Brain microvascular endothelial cell (primary cell): ENCODE results near the gene CHAF1A.

Source experiments
- DNase-seq: peaks from one replicate; pipeline ENCODE4 v3.0.0-alpha.2; 2020
- H3K27ac ChIP-seq: fragments of 250-450 bp; sonication (Bioruptor Pico); 2 replicates; pipeline ENCODE4 v1.5.1; 2020; ENCODE audit warnings: mild to moderate bottlenecking, moderate library complexity
- H3K27me3 ChIP-seq: fragments of 250-450 bp; sonication (Bioruptor Pico); replicated peaks from 2 replicates; pipeline ENCODE4 v1.5.1; 2020; ENCODE audit warnings: mild to moderate bottlenecking
- H3K36me3 ChIP-seq: fragments of 250-450 bp; sonication (Bioruptor Pico); replicated peaks from 2 replicates; pipeline ENCODE4 v1.5.1; 2020; ENCODE audit warnings: mild to moderate bottlenecking
- H3K4me3 ChIP-seq: 2 replicates; pipeline ENCODE4 v1.5.1; 2011; ENCODE audit warnings: low read depth, mild to moderate bottlenecking, control low read depth, low read length, moderate library complexity
- in situ Hi-C: cut with HindIII; loops from 2 replicates; pipeline ENCODE4 v1.10.0; 2017; ENCODE audit warnings: low sequenced_read_pairs, low pct_ligation_motif_present
- TF ChIP-seq, protein P1 (sequence below): IDR thresholded peaks from 2 replicates; pipeline ENCODE4 v1.5.1; 2011; ENCODE audit warnings: low read depth, mild to moderate bottlenecking, moderate library complexity, low read length, control low read depth, inconsistent platforms; ENCODE audit errors: missing control alignments

Gene CHAF1A

DNA sequence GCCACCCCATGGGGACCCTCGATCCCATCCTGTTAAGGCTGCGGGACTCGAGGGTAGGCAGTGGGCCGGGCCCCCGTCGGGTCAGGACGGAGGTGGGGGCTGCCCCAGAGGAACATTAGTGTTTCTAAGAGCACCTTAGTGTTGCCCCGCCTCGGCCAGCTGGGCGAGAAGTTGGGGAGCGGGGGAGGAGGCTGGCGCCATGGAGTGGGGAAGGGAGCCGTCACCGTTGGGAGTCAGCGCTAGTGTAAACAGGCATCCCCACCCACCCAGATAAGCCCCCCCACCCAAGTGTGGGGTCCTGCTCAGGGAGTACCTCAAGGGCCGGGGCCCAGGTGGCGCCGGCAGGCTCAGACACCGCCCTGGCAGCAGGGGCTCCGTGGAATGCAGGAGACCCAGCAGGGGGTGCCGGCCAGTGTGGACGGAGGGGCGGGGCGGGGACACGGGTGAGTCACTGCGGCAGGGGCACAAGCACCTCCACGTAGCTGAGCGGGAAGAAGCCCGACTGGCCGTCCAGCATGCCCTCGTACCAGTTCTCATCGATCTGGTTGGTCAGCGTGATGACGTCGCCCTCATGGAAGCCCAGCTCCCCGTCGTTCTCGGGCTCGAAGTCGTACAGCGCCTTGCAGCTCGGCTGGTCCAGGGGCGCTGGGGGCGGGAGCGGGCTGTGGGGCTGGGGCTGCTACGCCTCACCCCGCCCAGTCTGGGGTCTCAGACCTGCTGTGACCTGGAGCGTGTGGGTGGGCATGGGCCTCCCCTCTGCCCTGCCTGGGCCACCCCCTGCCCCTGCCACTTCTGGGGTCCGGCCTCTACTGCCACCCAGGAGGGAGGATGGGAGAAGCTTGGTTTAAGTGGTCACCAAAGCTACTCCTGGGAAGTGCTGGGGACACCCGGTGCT is 41.0 kb upstream of the CHAF1A start:
- DNase-seq, result peak; percentile 12
- Histone ChIP-seq H3K36me3 (peaks cover 64% of the 10 kb centered on the region), H3K4me3 (no peak overlapping the region), H3K27ac (no peak overlapping the region), H3K27me3 (no peaks in the 10 kb centered on the region)
- TF ChIP-seq, protein P1, sequence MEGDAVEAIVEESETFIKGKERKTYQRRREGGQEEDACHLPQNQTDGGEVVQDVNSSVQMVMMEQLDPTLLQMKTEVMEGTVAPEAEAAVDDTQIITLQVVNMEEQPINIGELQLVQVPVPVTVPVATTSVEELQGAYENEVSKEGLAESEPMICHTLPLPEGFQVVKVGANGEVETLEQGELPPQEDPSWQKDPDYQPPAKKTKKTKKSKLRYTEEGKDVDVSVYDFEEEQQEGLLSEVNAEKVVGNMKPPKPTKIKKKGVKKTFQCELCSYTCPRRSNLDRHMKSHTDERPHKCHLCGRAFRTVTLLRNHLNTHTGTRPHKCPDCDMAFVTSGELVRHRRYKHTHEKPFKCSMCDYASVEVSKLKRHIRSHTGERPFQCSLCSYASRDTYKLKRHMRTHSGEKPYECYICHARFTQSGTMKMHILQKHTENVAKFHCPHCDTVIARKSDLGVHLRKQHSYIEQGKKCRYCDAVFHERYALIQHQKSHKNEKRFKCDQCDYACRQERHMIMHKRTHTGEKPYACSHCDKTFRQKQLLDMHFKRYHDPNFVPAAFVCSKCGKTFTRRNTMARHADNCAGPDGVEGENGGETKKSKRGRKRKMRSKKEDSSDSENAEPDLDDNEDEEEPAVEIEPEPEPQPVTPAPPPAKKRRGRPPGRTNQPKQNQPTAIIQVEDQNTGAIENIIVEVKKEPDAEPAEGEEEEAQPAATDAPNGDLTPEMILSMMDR, result no peak
- in situ Hi-C loops, result no loop called here

DNA sequence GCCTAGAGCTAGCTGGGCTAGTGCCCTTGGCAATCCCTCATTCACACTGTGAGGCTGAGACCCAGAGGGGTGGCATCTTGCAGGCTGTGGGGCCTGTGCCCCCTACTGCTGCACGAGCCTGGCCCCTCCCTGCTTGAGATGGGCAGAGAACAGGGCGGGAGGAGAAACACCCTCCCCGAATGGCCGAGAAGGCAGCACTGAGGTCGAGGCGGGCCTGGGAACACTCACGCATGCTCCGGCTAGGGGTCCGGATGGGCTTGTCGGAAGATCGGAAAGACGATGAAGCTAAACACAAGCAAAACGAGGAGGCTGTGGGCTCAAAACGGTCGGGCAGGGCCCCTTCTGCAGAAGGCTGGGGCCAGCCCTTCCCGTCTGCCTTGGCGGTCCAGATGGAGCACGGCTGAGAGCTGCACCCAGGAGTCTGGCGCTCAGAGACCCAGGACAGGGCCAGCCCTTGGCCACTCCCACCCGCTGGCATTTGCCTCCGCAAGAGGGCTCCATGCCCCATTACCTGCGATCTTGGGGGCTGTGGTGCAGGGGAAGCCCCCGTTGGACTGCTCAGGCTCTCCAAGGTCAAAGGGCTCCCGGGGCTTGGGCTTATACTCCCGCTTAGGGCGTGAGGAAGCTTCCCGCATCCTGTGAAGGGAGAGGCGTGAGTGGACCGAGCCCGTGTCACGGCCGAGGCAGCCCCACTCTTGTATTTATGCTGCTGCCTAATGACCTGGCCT is 40.2 kb upstream of the CHAF1A start:
- Histone ChIP-seq H3K4me3 (no peak overlapping the region), H3K27ac (no peak overlapping the region), H3K36me3 (peaks cover 64% of the 10 kb centered on the region), H3K27me3 (no peaks in the 10 kb centered on the region)
- TF ChIP-seq, protein P1, result no peak
- no peak for DNase-seq
- in situ Hi-C loops, result no loop called here

DNA sequence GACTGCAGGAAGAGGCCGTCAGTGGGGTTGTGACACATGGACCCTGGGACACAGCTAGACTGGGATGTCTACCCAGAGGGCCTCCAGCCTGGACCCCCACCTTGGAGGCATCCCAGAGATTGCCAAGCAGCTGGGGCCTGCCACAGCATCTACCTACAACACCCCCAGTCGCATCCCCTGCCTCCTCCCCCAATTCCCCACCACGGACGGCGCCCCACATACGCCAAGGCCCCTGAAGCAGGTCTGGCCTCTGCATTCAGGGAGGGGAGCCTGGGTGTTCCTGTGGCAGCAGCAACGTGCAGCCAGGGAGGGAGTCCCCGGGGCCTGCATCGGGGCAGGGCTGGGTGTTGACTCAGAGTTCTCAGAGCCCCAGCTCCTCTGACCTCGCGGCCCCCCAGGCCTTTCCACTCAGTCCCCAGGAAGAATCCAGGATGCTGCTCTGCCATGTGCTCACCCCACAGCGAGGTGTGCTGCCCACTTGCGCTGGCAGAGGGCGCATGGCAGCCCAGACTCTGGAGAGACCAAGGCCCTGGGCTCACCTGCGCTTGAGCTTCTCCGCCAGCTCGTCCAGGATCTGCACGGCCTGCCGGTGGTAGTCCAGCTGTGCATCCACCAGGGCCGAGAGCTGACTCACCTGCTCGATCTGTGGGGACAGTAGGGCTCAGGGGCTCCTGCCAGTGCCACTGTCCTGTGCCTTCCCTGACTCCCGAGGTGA is 39.5 kb upstream of the CHAF1A start:
- Histone ChIP-seq H3K27ac (no peak overlapping the region), H3K36me3 (peaks cover 69% of the 10 kb centered on the region), H3K27me3 (no peaks in the 10 kb centered on the region), H3K4me3 (no peak overlapping the region)
- in situ Hi-C loops, result no loop called here
- no peak for DNase-seq
- TF ChIP-seq, protein P1, result peak; percentile 47

DNA sequence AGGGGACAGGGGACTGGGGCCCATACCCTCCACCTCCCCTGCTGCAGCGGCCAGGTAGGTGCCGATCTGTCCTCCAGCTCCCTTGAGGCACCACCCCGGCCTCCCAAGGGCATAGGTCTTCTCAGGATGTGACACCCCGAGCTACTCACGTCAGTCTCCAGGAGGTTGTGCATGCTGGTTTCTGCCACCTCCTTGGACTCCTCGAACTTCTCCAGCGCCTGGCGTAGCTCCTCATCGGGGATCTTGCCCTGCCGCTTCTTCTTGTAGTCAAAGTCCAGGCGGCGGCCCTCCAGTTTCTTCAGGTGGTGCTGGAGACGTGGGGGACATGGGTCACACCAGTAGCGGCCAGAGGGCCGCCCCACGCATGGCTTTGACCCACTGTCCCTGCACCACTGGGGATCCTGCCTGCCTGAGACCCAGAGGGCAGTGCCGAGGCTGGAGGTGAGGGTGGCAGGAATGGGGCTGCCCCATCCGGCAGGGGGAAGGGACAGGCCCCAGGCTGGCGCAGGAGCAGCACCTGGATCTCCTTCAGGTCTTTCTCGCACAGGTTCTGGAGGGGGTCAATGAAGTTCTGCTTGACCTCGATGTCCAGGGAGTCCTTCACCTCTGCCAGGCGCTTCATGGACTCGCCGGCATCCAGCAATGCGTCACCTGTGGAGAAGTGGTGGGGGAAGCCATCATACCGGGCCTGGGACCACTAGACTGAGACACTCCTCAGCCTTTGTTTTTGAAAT is 38.7 kb upstream of the CHAF1A start:
- DNase-seq, result no peak
- TF ChIP-seq, protein P1, result no peak
- Histone ChIP-seq H3K36me3 (peaks cover 75% of the 10 kb centered on the region), H3K27me3 (no peaks in the 10 kb centered on the region), H3K27ac (no peak overlapping the region), H3K4me3 (no peak overlapping the region)
- in situ Hi-C loops, result no loop called here

DNA sequence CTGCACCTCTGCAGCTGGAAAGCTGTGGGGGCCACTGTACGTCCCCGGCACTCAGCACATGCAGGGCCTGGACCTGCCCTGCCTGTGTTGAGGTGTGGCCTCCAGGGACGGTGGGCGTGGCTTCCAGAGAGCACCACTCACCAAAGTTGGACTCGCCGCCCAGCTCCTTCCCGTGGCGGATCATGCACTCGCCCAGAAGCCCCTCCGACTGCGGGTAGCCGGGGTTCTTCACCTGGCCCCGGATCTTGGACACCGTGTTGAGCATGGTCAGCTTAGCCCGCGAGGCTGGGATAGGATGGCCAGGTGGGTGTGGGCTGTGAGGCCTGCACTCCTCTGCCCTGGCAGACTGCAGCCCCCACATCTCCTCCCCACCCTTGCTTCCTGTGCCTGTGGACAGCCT is 37.1 kb upstream of the CHAF1A start:
- Histone ChIP-seq H3K36me3 (peaks cover 64% of the 10 kb centered on the region), H3K27ac (no peak overlapping the region), H3K4me3 (no peak overlapping the region), H3K27me3 (no peaks in the 10 kb centered on the region)
- TF ChIP-seq, protein P1, result no peak
- in situ Hi-C loops, result no loop called here
- DNase-seq, result no peak
